GM06990 (cell line): ENCODE results near the gene SSTR3.

Source experiments
- DNase-seq: peaks from one replicate; pipeline ENCODE4 v3.0.0-alpha.2; 2011; ENCODE audit not compliant: insufficient read length; ENCODE audit errors: extremely low read depth
- H3K27me3 ChIP-seq: replicated peaks from 2 replicates; pipeline ENCODE4 v1.6.0; 2011; ENCODE audit warnings: low read length; ENCODE audit not compliant: control insufficient read depth, insufficient read depth
- H3K36me3 ChIP-seq: 2 replicates; pipeline ENCODE4 v1.5.1; 2011; ENCODE audit warnings: low read length; ENCODE audit not compliant: control insufficient read depth, insufficient read depth
- H3K4me3 ChIP-seq: replicated peaks from 2 replicates; pipeline ENCODE4 v1.5.1; 2011; ENCODE audit warnings: low read depth, mild to moderate bottlenecking, control low read depth, low read length
- CTCF ChIP-seq: IDR thresholded peaks from 2 replicates; pipeline ENCODE4 v1.5.1; 2011; ENCODE audit warnings: low read length, control low read depth, mild to moderate bottlenecking, inconsistent platforms; ENCODE audit not compliant: insufficient read depth, poor library complexity, severe bottlenecking

Gene SSTR3

GRCh38 chr22:37154925-37155712 lies 57.2 kb downstream of the SSTR3 start:
- DNase-seq = peak; percentile 55
- H3K27me3 ChIP-seq = no peaks in the 10 kb centered on the region
- TF ChIP-seq CTCF = no peak
- no peaks in the 10 kb centered on the region for H3K36me3 ChIP-seq
- no peak overlapping the region for H3K4me3 ChIP-seq
